ENCODE measurements around the gene ENG. TPM values are rescaled to one million over a fixed set of nuclear protein-coding genes. Genes with fewer than 3 reads are reported as not detected.

ENG gene
- total RNA-seq, 4 donors from 2014 or later, result 7.2 to 32.8 (median 18.0) TPM

DNA sequence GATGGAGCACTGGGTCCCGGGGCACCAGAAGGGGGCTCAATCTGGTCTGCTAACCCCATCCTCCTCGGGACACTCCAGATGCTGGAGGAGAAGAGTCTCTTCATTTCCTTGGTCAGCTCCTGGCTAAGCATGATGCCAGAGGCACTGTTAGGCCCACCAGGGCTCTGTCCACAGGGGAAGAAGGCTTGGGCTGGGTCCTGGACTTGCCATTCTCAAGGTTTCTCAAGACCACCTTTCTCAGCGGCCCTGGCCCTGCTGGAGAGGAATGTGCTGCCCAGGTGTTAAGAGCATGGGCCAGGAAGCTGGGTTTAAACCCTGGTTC lies 83.9 kb downstream of the ENG start:
- Histone ChIP-seq H3K4me1 (peaks cover 5 to 65% (median 33%) of the 10 kb centered on the region in 3 donors), H3K27me3 (no peaks in the 10 kb centered on the region), H3K27ac (peak overlapping the region; percentile 73 to 82 (median 82)), H3K4me3 (peak overlapping the region; percentile 39 to 77 (median 56)), H3K9me3 (no peaks in the 10 kb centered on the region), H3K36me3 (no peaks in the 10 kb centered on the region)
- TF ChIP-seq, protein P1, sequence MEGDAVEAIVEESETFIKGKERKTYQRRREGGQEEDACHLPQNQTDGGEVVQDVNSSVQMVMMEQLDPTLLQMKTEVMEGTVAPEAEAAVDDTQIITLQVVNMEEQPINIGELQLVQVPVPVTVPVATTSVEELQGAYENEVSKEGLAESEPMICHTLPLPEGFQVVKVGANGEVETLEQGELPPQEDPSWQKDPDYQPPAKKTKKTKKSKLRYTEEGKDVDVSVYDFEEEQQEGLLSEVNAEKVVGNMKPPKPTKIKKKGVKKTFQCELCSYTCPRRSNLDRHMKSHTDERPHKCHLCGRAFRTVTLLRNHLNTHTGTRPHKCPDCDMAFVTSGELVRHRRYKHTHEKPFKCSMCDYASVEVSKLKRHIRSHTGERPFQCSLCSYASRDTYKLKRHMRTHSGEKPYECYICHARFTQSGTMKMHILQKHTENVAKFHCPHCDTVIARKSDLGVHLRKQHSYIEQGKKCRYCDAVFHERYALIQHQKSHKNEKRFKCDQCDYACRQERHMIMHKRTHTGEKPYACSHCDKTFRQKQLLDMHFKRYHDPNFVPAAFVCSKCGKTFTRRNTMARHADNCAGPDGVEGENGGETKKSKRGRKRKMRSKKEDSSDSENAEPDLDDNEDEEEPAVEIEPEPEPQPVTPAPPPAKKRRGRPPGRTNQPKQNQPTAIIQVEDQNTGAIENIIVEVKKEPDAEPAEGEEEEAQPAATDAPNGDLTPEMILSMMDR (IDR thresholded peaks at IDR 0.05), result no peak
- no peak for TF ChIP-seq POLR2A (IDR thresholded peaks at IDR 0.05)
- no peak for DNase-seq
- intact Hi-C loops (cut with DNase I), result no loop called here
- 51 to 60% methylated on average over 1 to 3 of the region's 3 CpGs for WGBS, 2 donors

DNA sequence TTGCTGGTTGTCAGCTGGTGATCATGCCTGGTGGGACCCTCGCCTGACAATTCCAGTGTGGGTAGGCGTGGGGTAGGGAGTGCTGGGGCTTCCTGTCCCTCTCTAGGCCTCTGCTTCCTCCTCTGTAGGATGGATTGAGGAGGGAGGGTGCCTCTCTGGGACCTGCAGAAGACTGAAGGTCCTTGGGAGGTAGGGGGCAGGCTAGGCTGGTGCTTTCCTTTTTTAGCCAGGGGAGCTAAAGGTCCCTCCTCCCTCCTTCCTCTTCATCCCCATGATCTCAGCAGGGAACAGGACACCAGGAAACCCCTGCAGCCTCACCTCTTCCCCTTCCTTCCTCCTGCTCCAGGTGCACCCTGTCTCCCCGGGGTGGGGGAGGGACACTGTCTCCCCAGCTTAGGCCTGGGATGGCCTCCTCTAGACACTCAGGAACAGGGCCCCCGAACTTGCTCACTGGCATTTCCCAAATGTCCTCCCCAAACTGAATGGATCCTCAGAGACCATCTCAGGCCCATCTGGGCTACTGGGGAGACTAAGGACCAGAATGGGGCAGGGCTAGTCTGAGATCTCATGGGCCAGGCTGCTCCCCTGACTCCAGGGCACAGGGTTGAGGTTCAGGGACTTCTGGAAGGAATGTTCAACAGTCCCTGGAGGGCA lies 84.4 kb downstream of the ENG start:
- Histone ChIP-seq H3K27me3 (no peaks in the 10 kb centered on the region), H3K4me1 (peaks cover 5 to 67% (median 33%) of the 10 kb centered on the region in 3 donors), H3K9me3 (no peaks in the 10 kb centered on the region), H3K27ac (peak overlapping the region; percentile 73 to 82 (median 82)), H3K36me3 (no peaks in the 10 kb centered on the region), H3K4me3 (peak overlapping the region; percentile 39 to 77 (median 56))
- 60 to 85% methylated on average over 1 to 2 of the region's 4 CpGs for WGBS, 2 donors
- intact Hi-C loops (cut with DNase I), result no loop called here
- no peak for DNase-seq
- no peak for TF ChIP-seq POLR2A (IDR thresholded peaks at IDR 0.05)
- TF ChIP-seq, protein P1 (IDR thresholded peaks at IDR 0.05), result no peak

DNA sequence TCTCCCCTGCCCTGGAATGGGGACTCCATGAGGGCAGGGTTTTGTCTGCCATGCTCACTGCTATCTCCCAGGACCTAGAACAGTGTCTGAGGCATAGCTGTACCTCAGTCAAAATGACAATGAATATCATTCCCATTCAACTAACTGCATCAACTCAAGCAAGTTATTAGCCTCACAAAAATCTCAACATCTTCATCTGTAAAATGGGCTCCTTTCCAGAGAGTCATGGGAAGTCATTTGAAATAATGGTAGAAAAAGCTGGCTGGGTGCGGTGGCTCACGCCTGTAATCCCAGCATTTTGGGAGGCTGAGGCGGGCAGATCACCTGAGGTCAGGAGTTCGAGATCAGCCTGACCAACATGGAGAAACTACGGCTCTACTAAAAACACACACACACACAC lies 85.4 kb downstream of the ENG start:
- H3K27ac ChIP-seq, result peak overlapping the region; percentile 66 to 86 (median 82)
- H3K27me3 ChIP-seq, result no peaks in the 10 kb centered on the region
- no peaks in the 10 kb centered on the region for H3K9me3 ChIP-seq
- WGBS, 2 donors, result 95 to 100% methylated on average over 1 to 5 of the region's 5 CpGs
- peaks cover 5 to 75% (median 36%) of the 10 kb centered on the region in 3 donors for H3K4me1 ChIP-seq
- DNase-seq, result no peak
- no peaks in the 10 kb centered on the region for H3K36me3 ChIP-seq
- TF ChIP-seq POLR2A (IDR thresholded peaks at IDR 0.05), result no peak
- TF ChIP-seq, protein P1 (IDR thresholded peaks at IDR 0.05), result no peak
- H3K4me3 ChIP-seq, result peak overlapping the region in 2 of 4 donors; percentile 41 to 55
- intact Hi-C loops (cut with DNase I), result no loop called here

DNA sequence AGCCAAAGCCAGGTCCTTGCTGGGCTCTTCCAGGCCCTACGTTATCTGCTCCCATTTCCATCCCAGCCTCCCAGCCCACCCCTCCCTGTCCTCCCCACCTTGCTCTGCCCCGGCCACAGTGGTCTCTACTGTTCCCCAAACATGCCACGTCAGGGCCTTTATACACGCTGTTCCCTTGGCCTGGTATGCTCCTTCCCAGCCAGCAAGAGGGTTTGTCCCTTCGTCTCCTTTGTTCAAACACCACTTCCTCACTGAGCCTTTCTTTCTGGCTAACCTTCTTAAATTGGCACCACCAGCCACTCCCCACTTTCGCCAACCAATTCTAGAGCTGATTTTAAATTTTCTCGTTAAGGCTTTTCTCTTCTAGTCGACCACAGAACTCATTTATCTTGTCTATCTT lies 85.8 kb downstream of the ENG start:
- Histone ChIP-seq H3K4me1 (peaks cover 5 to 79% (median 36%) of the 10 kb centered on the region in 3 donors), H3K27ac (peak overlapping the region; percentile 66 to 86 (median 82)), H3K36me3 (no peaks in the 10 kb centered on the region), H3K27me3 (no peaks in the 10 kb centered on the region), H3K9me3 (no peaks in the 10 kb centered on the region), H3K4me3 (peak overlapping the region in 2 of 4 donors; percentile 41 to 55)
- TF ChIP-seq POLR2A (IDR thresholded peaks at IDR 0.05), result no peak
- TF ChIP-seq, protein P1 (IDR thresholded peaks at IDR 0.05), result no peak
- 47 to 63% methylated on average over 6 to 8 of the region's 8 CpGs for WGBS, 2 donors
- intact Hi-C loops (cut with DNase I), result no loop called here
- no peak for DNase-seq

DNA sequence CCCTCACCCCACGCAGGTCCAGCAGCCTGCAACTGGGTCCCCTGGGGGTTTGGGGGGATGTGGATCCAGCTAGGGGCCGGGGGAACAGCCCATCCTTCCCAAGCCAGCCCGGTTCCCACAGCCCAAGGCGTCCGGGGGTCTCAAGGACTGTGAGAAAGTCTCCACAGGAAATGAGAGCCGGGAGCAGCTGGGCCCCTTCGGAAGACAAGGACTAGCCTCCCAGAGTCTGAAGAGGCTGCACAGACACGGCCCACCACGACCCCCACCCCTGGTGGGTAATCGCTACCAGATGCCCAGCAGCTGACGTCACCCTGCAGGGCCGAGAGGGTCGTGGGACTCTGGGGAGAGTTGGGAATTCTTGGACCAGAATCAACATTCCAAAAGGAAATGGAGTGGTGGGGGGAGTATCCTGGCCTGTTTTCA lies 86.5 kb downstream of the ENG start:
- peak overlapping the region in 3 of 4 donors; percentile 4 to 55 (median 41) for H3K4me3 ChIP-seq
- no peak for TF ChIP-seq POLR2A (IDR thresholded peaks at IDR 0.05)
- TF ChIP-seq, protein P1 (IDR thresholded peaks at IDR 0.05), result no peak
- DNase-seq, result no peak
- peaks cover 5 to 87% (median 41%) of the 10 kb centered on the region in 3 donors for H3K4me1 ChIP-seq
- H3K9me3 ChIP-seq, result no peaks in the 10 kb centered on the region
- H3K27ac ChIP-seq, result peak overlapping the region; percentile 66 to 86 (median 82)
- H3K36me3 ChIP-seq, result no peaks in the 10 kb centered on the region
- intact Hi-C loops (cut with DNase I), result no loop called here
- WGBS, 2 donors, result no CpG with 5 or more reads among the region's 13 CpGs
- H3K27me3 ChIP-seq, result no peaks in the 10 kb centered on the region

All from esophagus squamous epithelium (tissue), 5 donors.